H1 (cell line): ENCODE data around the gene LAMA3. TPM values are rescaled to one million over a fixed set of nuclear protein-coding genes. Genes with fewer than 3 reads are reported as not detected.
A peak's percentile ranks its signal among the peaks of the same experiment; 100 is the strongest.

Experiments used
- CHD1 ChIP-seq: IDR thresholded peaks from 2 replicates; pipeline ENCODE4 v1.6.1; 2012; ENCODE audit warnings: low read depth, low read length, improper control_type of control experiment
- CREB1 ChIP-seq: IDR thresholded peaks from 2 replicates; pipeline ENCODE4 v1.6.1; 2012; ENCODE audit warnings: inconsistent platforms
- EP300 ChIP-seq, 2 experiments: IDR thresholded peaks; 1 replicate in 1 of 2; 2 replicates in 1 of 2; pipeline ENCODE4 v1.6.1; 2011 to 2012; ENCODE audit warnings: low read depth in 2 of 2, low read length in 2 of 2, mild to moderate bottlenecking in 2 of 2, borderline replicate concordance in 1 of 2, inconsistent platforms in 1 of 2, moderate library complexity in 1 of 2
- polyA plus RNA-seq, 7 experiments: library from polyadenylated mRNA; depleted of rRNA in 3 of 7; stranded (reverse) in 5 of 7; unstranded in 2 of 7; fragments of >200 nt in 5 of 7; fragments of 200-250 nt in 2 of 7; gene quantifications; 1 replicate in 5 of 7; 2 replicates in 1 of 7; 4 replicates in 1 of 7; pipeline versions ENCODE4 v1.2.1 to v1.2.3, GENCODE V29; 2011 to 2013; ENCODE audit warnings: missing spikeins in 2 of 7, mixed read lengths in 2 of 7
- total RNA-seq: library from RNA; stranded (reverse); fragmentation: NEBNext Ultra II Directional; extraction: Animal tissue kit (Norgen Biotek cat#: 25700); gene quantifications from 2 replicates; pipeline ENCODE4 v1.2.1, GENCODE V29; 2021
- TF ChIP-seq, protein P1 (sequence below): IDR thresholded peaks from 2 replicates; pipeline ENCODE4 v1.6.1; 2011; ENCODE audit warnings: low read length, improper control_type of control experiment
- TF ChIP-seq, protein P2 (sequence below): fragments of 300-600 bp; sonication (generic); IDR thresholded peaks from 2 replicates; pipeline ENCODE4 v1.7.1; 2012; ENCODE audit warnings: low read length, moderate library complexity, mild to moderate bottlenecking, inconsistent platforms; ENCODE audit not compliant: insufficient replicate concordance
- TF ChIP-seq, protein P3 (sequence below): IDR thresholded peaks from 2 replicates; pipeline ENCODE4 v1.6.1; 2012; ENCODE audit warnings: inconsistent platforms

The LAMA3 gene
- total and polyA plus RNA-seq, 2 of the 8 experiments (the other 6 are each of a cell fraction or from before 2014, with no cell fraction given), result 0.76 to 5.0 TPM

DNA sequence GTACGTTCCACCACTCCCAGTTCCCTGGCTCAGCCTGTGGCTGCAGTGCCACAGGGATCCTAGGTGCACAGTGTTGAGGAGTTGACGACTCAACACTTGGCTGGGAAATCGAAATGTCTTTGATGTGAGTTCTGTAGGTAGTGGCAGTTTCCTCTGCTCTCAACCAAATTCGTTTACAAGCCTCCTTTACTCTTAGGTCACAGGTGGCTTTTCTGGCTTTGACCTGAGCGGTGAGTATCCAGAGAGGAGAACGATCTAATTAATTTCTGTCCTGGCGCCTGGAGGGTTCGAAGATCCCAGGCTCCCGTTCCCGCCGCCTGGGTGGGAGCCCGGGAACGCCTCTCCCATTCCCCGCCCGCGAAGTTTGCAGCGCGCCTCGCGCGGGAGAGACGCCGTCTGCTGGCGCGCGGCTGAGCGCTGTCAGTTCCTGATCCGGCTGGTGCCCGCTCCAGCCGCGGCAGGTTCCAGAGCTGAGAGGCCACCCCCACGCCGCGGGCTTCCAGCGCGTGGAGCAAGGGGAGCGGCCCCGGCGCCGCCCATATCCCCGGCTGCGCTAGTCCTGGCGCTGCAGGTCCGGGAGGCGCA lies at the start of gene LAMA3 (continued):
- no peak for TF ChIP-seq CREB1
- TF ChIP-seq, protein P1, sequence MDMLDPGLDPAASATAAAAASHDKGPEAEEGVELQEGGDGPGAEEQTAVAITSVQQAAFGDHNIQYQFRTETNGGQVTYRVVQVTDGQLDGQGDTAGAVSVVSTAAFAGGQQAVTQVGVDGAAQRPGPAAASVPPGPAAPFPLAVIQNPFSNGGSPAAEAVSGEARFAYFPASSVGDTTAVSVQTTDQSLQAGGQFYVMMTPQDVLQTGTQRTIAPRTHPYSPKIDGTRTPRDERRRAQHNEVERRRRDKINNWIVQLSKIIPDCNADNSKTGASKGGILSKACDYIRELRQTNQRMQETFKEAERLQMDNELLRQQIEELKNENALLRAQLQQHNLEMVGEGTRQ, result no peak
- no peak for TF ChIP-seq CHD1
- TF ChIP-seq, protein P2, sequence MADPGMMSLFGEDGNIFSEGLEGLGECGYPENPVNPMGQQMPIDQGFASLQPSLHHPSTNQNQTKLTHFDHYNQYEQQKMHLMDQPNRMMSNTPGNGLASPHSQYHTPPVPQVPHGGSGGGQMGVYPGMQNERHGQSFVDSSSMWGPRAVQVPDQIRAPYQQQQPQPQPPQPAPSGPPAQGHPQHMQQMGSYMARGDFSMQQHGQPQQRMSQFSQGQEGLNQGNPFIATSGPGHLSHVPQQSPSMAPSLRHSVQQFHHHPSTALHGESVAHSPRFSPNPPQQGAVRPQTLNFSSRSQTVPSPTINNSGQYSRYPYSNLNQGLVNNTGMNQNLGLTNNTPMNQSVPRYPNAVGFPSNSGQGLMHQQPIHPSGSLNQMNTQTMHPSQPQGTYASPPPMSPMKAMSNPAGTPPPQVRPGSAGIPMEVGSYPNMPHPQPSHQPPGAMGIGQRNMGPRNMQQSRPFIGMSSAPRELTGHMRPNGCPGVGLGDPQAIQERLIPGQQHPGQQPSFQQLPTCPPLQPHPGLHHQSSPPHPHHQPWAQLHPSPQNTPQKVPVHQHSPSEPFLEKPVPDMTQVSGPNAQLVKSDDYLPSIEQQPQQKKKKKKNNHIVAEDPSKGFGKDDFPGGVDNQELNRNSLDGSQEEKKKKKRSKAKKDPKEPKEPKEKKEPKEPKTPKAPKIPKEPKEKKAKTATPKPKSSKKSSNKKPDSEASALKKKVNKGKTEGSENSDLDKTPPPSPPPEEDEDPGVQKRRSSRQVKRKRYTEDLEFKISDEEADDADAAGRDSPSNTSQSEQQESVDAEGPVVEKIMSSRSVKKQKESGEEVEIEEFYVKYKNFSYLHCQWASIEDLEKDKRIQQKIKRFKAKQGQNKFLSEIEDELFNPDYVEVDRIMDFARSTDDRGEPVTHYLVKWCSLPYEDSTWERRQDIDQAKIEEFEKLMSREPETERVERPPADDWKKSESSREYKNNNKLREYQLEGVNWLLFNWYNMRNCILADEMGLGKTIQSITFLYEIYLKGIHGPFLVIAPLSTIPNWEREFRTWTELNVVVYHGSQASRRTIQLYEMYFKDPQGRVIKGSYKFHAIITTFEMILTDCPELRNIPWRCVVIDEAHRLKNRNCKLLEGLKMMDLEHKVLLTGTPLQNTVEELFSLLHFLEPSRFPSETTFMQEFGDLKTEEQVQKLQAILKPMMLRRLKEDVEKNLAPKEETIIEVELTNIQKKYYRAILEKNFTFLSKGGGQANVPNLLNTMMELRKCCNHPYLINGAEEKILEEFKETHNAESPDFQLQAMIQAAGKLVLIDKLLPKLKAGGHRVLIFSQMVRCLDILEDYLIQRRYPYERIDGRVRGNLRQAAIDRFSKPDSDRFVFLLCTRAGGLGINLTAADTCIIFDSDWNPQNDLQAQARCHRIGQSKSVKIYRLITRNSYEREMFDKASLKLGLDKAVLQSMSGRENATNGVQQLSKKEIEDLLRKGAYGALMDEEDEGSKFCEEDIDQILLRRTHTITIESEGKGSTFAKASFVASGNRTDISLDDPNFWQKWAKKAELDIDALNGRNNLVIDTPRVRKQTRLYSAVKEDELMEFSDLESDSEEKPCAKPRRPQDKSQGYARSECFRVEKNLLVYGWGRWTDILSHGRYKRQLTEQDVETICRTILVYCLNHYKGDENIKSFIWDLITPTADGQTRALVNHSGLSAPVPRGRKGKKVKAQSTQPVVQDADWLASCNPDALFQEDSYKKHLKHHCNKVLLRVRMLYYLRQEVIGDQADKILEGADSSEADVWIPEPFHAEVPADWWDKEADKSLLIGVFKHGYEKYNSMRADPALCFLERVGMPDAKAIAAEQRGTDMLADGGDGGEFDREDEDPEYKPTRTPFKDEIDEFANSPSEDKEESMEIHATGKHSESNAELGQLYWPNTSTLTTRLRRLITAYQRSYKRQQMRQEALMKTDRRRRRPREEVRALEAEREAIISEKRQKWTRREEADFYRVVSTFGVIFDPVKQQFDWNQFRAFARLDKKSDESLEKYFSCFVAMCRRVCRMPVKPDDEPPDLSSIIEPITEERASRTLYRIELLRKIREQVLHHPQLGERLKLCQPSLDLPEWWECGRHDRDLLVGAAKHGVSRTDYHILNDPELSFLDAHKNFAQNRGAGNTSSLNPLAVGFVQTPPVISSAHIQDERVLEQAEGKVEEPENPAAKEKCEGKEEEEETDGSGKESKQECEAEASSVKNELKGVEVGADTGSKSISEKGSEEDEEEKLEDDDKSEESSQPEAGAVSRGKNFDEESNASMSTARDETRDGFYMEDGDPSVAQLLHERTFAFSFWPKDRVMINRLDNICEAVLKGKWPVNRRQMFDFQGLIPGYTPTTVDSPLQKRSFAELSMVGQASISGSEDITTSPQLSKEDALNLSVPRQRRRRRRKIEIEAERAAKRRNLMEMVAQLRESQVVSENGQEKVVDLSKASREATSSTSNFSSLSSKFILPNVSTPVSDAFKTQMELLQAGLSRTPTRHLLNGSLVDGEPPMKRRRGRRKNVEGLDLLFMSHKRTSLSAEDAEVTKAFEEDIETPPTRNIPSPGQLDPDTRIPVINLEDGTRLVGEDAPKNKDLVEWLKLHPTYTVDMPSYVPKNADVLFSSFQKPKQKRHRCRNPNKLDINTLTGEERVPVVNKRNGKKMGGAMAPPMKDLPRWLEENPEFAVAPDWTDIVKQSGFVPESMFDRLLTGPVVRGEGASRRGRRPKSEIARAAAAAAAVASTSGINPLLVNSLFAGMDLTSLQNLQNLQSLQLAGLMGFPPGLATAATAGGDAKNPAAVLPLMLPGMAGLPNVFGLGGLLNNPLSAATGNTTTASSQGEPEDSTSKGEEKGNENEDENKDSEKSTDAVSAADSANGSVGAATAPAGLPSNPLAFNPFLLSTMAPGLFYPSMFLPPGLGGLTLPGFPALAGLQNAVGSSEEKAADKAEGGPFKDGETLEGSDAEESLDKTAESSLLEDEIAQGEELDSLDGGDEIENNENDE, result no peak
- TF ChIP-seq, protein P3, sequence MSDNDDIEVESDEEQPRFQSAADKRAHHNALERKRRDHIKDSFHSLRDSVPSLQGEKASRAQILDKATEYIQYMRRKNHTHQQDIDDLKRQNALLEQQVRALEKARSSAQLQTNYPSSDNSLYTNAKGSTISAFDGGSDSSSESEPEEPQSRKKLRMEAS, result peak; percentile 30
- no peak for TF ChIP-seq EP300 (IDR thresholded peaks at IDR 0.05; ENCODE audit: borderline replicate concordance in 1 of 2, low read depth in 2 of 2, low read length in 2 of 2)
